ENCODE data around the gene PPP1R37.
A peak's percentile ranks its signal among the peaks of the same experiment; 100 is the strongest.

PPP1R37 gene

GRCh38 chr19:45154064-45154827 is 61.3 kb downstream of the PPP1R37 start:
- peak; percentile 40 for DNase-seq (ENCODE audit: low spot score)
- in situ Hi-C loops (cut with MboI; ENCODE audit: low pct_unique_long_range_greater_than_20kb, low sequenced_read_pairs, unreplicated experiment): no loop called here
- no peak for TF ChIP-seq CTCF (IDR thresholded peaks at IDR 0.05; ENCODE audit: extremely low read depth, insufficient read depth, missing control alignments)

GRCh38 chr19:45156011-45156630 is 63.1 kb downstream of the PPP1R37 start:
- in situ Hi-C loops (cut with MboI; ENCODE audit: low pct_unique_long_range_greater_than_20kb, low sequenced_read_pairs, unreplicated experiment): no loop called here
- TF ChIP-seq CTCF (IDR thresholded peaks at IDR 0.05; ENCODE audit: extremely low read depth, insufficient read depth, missing control alignments): no peak
- DNase-seq (ENCODE audit: low spot score): peak; percentile 18

GRCh38 chr19:45156751-45157150 is 63.8 kb downstream of the PPP1R37 start:
- no peak for TF ChIP-seq CTCF (IDR thresholded peaks at IDR 0.05; ENCODE audit: extremely low read depth, insufficient read depth, missing control alignments)
- in situ Hi-C loops (cut with MboI; ENCODE audit: low pct_unique_long_range_greater_than_20kb, low sequenced_read_pairs, unreplicated experiment): no loop called here

GRCh38 chr19:45158503-45159209 is 65.7 kb downstream of the PPP1R37 start:
- DNase-seq (ENCODE audit: low spot score): no peak
- TF ChIP-seq CTCF (IDR thresholded peaks at IDR 0.05; ENCODE audit: extremely low read depth, insufficient read depth, missing control alignments): no peak
- in situ Hi-C loops (cut with MboI; ENCODE audit: low pct_unique_long_range_greater_than_20kb, low sequenced_read_pairs, unreplicated experiment): no loop called here

More at GRCh38 chr19:45156751-45157150, 63.8 kb downstream of the PPP1R37 start:
- no peak for DNase-seq (ENCODE audit: low spot score)

- DNase-seq (ENCODE audit: low spot score): peak; percentile 22
- in situ Hi-C loops (cut with MboI; ENCODE audit: low pct_unique_long_range_greater_than_20kb, low sequenced_read_pairs, unreplicated experiment): no loop called here
- no peak for TF ChIP-seq CTCF (IDR thresholded peaks at IDR 0.05; ENCODE audit: extremely low read depth, insufficient read depth, missing control alignments)
These were observed 66.4 kb downstream of the PPP1R37 start for GRCh38 chr19:45159210-45159970.

- DNase-seq (ENCODE audit: low spot score): peak; percentile 23
- no peak for TF ChIP-seq CTCF (IDR thresholded peaks at IDR 0.05; ENCODE audit: extremely low read depth, insufficient read depth, missing control alignments)
- in situ Hi-C loops (cut with MboI; ENCODE audit: low pct_unique_long_range_greater_than_20kb, low sequenced_read_pairs, unreplicated experiment): no loop called here
These were observed 67.0 kb downstream of the PPP1R37 start for GRCh38 chr19:45159971-45160324.

Measured in GM13977 (cell line).